Activated CD4-positive, alpha-beta T cell treated with anti-CD3 and anti-CD28 coated beads, Interleukin-2, amount 10 ng/mL, durations not matched to agents 7 days and 5 days (primary cell): ENCODE data around the gene OR52R1. TPM values are rescaled to one million over a fixed set of nuclear protein-coding genes. Genes with fewer than 3 reads are reported as not detected.
A peak's percentile ranks its signal among the peaks of the same experiment; 100 is the strongest.

Source experiments
- CTCF ChIA-PET: fragments of 350-600 bp; sonication (Branson Sonifier 250); formaldehyde crosslinking; loops from one replicate; lab custom pipeline; 2021; ENCODE audit warnings: antibody characterized with exemption; lab: Charles Lee
- POLR2A ChIA-PET: fragments of 350-600 bp; sonication (Branson Sonifier 250); formaldehyde crosslinking; loops from one replicate; lab custom pipeline; 2021; ENCODE audit warnings: antibody characterized with exemption; lab: Charles Lee
- DNase-seq: peaks from one replicate; pipeline ENCODE4 v3.0.0-alpha.2; 2020
- H3K27ac Mint-ChIP-seq: one replicate; pipeline ENCODE4 v1.8.0; 2021; ENCODE audit warnings: mild to moderate bottlenecking, moderate library complexity, mixed read lengths
- H3K27me3 Mint-ChIP-seq: one replicate; pipeline ENCODE4 v1.8.0; 2021; ENCODE audit warnings: mixed read lengths
- H3K36me3 Mint-ChIP-seq: one replicate; pipeline ENCODE4 v1.8.0; 2021; ENCODE audit warnings: low read depth, mixed read lengths
- H3K4me1 Mint-ChIP-seq: one replicate; pipeline ENCODE4 v1.8.0; 2021; ENCODE audit warnings: mixed read lengths
- H3K4me3 Mint-ChIP-seq: one replicate; pipeline ENCODE4 v1.8.0; 2021; ENCODE audit warnings: mild to moderate bottlenecking, moderate library complexity, mixed read lengths
- H3K9me3 Mint-ChIP-seq: one replicate; pipeline ENCODE4 v1.8.0; 2021; ENCODE audit warnings: mixed read lengths
- total RNA-seq, 2 experiments: library from RNA; stranded (reverse); gene quantifications; one replicate each; pipeline ENCODE4 v1.2.3, GENCODE V29; 2021

OR52R1 gene
- total RNA-seq, 2 experiments from 2014 or later: not detected

- no peaks in the 10 kb centered on the region for H3K36me3 Mint-ChIP-seq
- H3K4me3 Mint-ChIP-seq: no peak overlapping the region
- POLR2A ChIA-PET: no interaction called here
- no peaks in the 10 kb centered on the region for H3K4me1 Mint-ChIP-seq
- CTCF ChIA-PET: no interaction called here
- H3K27me3 Mint-ChIP-seq: no peaks in the 10 kb centered on the region
- H3K9me3 Mint-ChIP-seq: no peaks in the 10 kb centered on the region
- peak overlapping the region; percentile 14 for H3K27ac Mint-ChIP-seq
- DNase-seq: no peak
Measured at GRCh38 chr11:4797206-4797605, 7.0 kb downstream of the OR52R1 start.

DNA sequence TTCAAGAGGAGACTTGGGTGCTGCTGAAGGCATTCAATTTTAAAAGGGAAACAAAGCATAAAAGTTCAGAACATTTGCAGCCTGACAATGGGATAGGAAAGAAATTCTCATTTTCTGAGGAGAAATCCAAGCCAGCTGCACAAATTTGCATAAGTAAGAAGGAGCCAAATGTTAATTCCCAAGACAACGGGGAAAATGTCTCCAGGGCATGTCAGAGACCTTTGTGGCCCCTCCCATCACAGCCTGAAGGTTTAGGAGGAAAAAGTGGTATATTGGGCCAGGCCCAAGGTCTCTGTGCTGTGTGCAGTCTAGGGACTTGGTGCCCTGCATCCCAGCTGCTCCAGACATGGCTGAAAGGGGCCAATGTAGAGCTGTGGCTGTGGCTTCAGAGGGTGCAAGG, 21.7 kb downstream of the OR52R1 start:
- ChIA-PET POLR2A (no interaction called here), CTCF (no interaction called here)
- Mint-ChIP-seq H3K27me3 (no peaks in the 10 kb centered on the region), H3K9me3 (no peaks in the 10 kb centered on the region), H3K27ac (no peak overlapping the region), H3K36me3 (no peaks in the 10 kb centered on the region), H3K4me1 (no peaks in the 10 kb centered on the region), H3K4me3 (no peak overlapping the region)
- no peak for DNase-seq

DNA sequence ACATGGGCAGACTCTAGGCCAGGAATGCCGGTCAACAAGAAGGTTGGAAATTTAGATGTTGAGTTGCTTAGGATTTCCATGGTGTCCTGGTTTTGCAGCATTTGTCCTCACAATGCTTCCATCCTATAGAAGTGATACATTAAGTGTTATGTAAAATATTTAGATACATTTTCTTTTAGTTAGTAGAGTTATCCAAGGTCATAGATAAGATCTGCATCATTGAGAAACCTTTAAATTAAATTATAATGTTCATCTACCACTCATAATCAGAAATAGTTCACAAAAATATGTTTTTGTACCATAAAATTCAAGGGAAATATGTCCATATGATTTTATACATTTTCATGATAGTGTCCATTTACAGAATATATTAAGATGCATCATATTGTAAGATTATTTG, 34.3 kb downstream of the OR52R1 start, which contains the start of gene OR51F1:
OR51F1 (minus strand) TSS at position 101 of the 400 bp plus-strand sequence; CDS start at position 101, 0 bp downstream.
- no peak for DNase-seq
- POLR2A ChIA-PET: no interaction called here
- CTCF ChIA-PET: no interaction called here
- no peak within 1 kb of the TSS for H3K4me3 Mint-ChIP-seq
- no peaks in the 10 kb centered on the region for H3K27me3 Mint-ChIP-seq
- no peaks in the 10 kb centered on the region for H3K9me3 Mint-ChIP-seq
- H3K4me1 Mint-ChIP-seq: no peaks in the 10 kb centered on the region
- no peaks in the 10 kb centered on the region for H3K36me3 Mint-ChIP-seq
- no peak within 1 kb of the TSS for H3K27ac Mint-ChIP-seq

DNA sequence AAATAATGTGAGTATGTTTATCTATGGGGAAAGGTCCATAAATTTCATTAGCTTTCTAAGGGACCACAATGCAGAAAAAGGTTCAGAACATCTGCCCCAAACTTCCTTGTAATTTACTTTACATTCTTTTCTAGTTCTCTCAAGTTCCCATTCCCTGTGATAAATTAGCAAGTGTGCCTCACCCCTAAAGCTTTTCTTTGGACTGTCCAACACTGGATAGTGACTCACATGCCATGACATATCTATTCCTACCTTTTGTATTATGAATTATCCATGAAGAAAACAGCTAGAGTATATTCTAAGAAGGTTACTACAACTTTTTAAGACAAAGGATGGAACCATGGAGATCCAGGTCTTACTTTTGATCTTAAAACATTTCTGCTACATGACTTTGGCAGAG, 36.1 kb downstream of the OR52R1 start:
- ChIA-PET CTCF (no interaction called here), POLR2A (no interaction called here)
- Mint-ChIP-seq H3K9me3 (no peaks in the 10 kb centered on the region), H3K4me1 (no peaks in the 10 kb centered on the region), H3K27me3 (no peaks in the 10 kb centered on the region), H3K27ac (no peak overlapping the region), H3K4me3 (no peak overlapping the region), H3K36me3 (no peaks in the 10 kb centered on the region)
- DNase-seq: no peak

DNA sequence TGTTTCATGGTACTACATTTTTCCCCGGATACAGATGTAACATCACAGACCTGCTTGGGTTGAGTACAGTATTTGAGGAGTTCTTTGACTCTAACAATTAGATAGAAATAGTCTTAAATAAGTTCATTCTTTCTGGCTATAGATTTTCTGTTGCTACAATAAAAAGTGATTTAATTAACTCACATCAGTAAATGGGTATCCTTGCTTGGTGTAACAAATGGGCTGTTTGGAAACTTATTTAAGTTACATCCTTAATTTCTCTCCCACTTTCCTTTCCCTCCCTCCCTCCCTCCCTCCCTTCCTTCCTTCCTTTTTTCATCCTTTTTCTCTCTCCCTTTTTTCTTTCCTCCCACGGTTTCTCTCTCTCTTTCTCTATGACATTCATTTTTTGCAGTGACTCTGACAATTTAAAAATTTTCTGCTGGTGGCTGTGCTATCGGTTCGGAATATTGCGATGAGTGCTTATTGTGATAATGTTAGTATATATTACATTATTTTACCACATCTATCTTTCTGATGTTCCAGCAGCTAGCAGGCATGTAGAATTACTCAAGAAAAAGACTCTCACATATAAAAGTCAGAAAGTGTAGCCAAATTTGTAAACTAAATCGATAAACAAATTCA, 37.6 kb downstream of the OR52R1 start:
- H3K27ac Mint-ChIP-seq: no peak overlapping the region
- CTCF ChIA-PET: no interaction called here
- H3K27me3 Mint-ChIP-seq: no peaks in the 10 kb centered on the region

DNA sequence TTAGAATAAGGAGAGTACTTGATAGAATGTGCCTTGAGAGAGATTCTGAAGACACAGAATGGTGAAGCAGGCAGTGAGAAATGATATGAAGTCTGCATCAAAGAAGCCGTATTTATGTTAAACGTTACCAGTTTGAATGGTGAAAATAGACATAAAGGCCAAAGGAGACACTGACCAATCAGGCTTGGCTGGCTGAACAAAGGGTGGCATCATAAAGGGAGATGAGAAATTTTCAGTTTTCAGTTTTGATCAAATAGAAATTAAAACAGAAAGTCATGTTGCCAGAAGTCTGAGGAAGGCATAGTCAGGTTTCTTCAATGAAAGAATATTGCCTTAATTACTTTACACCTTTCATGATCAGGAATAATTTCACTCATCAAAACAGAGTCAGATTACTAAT, 41.1 kb downstream of the OR52R1 start:
- H3K27ac Mint-ChIP-seq: no peak overlapping the region
- no peaks in the 10 kb centered on the region for H3K4me1 Mint-ChIP-seq
- DNase-seq: no peak
- ChIA-PET POLR2A (no interaction called here), CTCF (no interaction called here)
- no peaks in the 10 kb centered on the region for H3K9me3 Mint-ChIP-seq
- H3K27me3 Mint-ChIP-seq: no peaks in the 10 kb centered on the region
- no peaks in the 10 kb centered on the region for H3K36me3 Mint-ChIP-seq
- H3K4me3 Mint-ChIP-seq: no peak overlapping the region

More for the DNA sequence above, 37.6 kb downstream of the OR52R1 start:
- Mint-ChIP-seq H3K4me3 (no peak overlapping the region), H3K4me1 (no peaks in the 10 kb centered on the region), H3K9me3 (no peaks in the 10 kb centered on the region), H3K36me3 (no peaks in the 10 kb centered on the region)
- no peak for DNase-seq
- POLR2A ChIA-PET: no interaction called here

Other genes with a start within 250 kb of the OR52R1 start
- gene OR52I2, start 222.6 kb downstream of the OR52R1 start, total RNA-seq: not detected
- gene OR52I1, start 210.3 kb downstream of the OR52R1 start, total RNA-seq: not detected
- 10 to 100 TPM; 13.4 to 15.4 TPM for gene TRIM68, start 196.1 kb downstream of the OR52R1 start, total RNA-seq
- gene OR51D1, start 166.9 kb downstream of the OR52R1 start, total RNA-seq: not detected
- not detected for gene OR51E1, start 160.4 kb downstream of the OR52R1 start, total RNA-seq
- not detected for gene OR51E2, start 106.5 kb downstream of the OR52R1 start, total RNA-seq
- gene MMP26, start 99.6 kb downstream of the OR52R1 start, total RNA-seq: not detected
- gene OR51F1, start 34.4 kb downstream of the OR52R1 start, total RNA-seq: not detected
- not detected for gene OR51F2, start 16.9 kb upstream of the OR52R1 start, total RNA-seq
- not detected for gene OR51S1, start 44.8 kb upstream of the OR52R1 start, total RNA-seq
- not detected for gene OR51T1, start 77.5 kb upstream of the OR52R1 start, total RNA-seq
- not detected for gene OR51A7, start 99.4 kb upstream of the OR52R1 start, total RNA-seq
- not detected for gene OR51G2, start 115.0 kb upstream of the OR52R1 start, total RNA-seq
- not detected for gene OR51G1, start 120.0 kb upstream of the OR52R1 start, total RNA-seq
- gene OR51A4, start 143.2 kb upstream of the OR52R1 start, total RNA-seq: not detected
- gene OR51A2, start 151.3 kb upstream of the OR52R1 start, total RNA-seq: not detected
- not detected for gene OR51L1, start 190.5 kb upstream of the OR52R1 start, total RNA-seq
- not detected for gene OR52J3, start 242.1 kb upstream of the OR52R1 start, total RNA-seq